Loucy (cell line): ENCODE measurements around the gene SMCHD1.

Experiments used
- H2AFZ ChIP-seq: fragments of 200-600 bp; sonication (generic); 2 replicates; pipeline ENCODE4 v1.6.0; 2016; ENCODE audit warnings: antibody characterized with exemption, mild to moderate bottlenecking, low read length, moderate library complexity
- H3F3A ChIP-seq: fragments of 200-600 bp; 2 replicates; pipeline ENCODE4 v1.6.0; 2016; ENCODE audit warnings: antibody characterized with exemption, low read depth, mild to moderate bottlenecking
- H3K27me3 ChIP-seq: fragments of 200-600 bp; sonication (generic); 2 replicates; pipeline ENCODE4 v1.6.1; 2014; ENCODE audit warnings: low read length, mild to moderate bottlenecking; ENCODE audit not compliant: insufficient read depth, poor library complexity, severe bottlenecking
- H3K36me3 ChIP-seq: fragments of 200-600 bp; sonication (generic); 2 replicates; pipeline ENCODE4 v1.6.1; 2016; ENCODE audit warnings: low read length; ENCODE audit not compliant: insufficient read depth
- H3K4me1 ChIP-seq: fragments of 200-600 bp; sonication (generic); 2 replicates; pipeline ENCODE4 v1.5.1; 2014; ENCODE audit warnings: low read length, mild to moderate bottlenecking; ENCODE audit not compliant: insufficient read depth, poor library complexity, severe bottlenecking
- H3K4me2 ChIP-seq: fragments of 200-600 bp; sonication (generic); 2 replicates; pipeline ENCODE4 v1.6.0; 2014; ENCODE audit warnings: antibody characterized with exemption, low read length, low read depth, mild to moderate bottlenecking; ENCODE audit not compliant: poor library complexity, severe bottlenecking
- H3K4me3 ChIP-seq: fragments of 200-600 bp; sonication (generic); 2 replicates; pipeline ENCODE4 v1.5.1; 2014; ENCODE audit warnings: low read length, mild to moderate bottlenecking, mixed read lengths; ENCODE audit not compliant: poor library complexity, severe bottlenecking
- H3K79me2 ChIP-seq: fragments of 200-600 bp; sonication (generic); 2 replicates; pipeline ENCODE4 v1.6.1; 2014; ENCODE audit warnings: low read length; ENCODE audit not compliant: insufficient read depth
- H3K9ac ChIP-seq: fragments of 200-600 bp; sonication (generic); 2 replicates; pipeline ENCODE4 v1.6.0; 2014; ENCODE audit warnings: mild to moderate bottlenecking, low read depth, low read length, moderate library complexity; ENCODE audit not compliant: poor library complexity, severe bottlenecking
- H3K9me2 ChIP-seq: fragments of 200-600 bp; sonication (generic); replicated peaks from 2 replicates; pipeline ENCODE4 v1.6.1; 2016; ENCODE audit warnings: low read depth, low read length, mixed read lengths
- H3K9me3 ChIP-seq: fragments of 200-600 bp; sonication (generic); 2 replicates; pipeline ENCODE4 v1.6.1; 2014; ENCODE audit warnings: mild to moderate bottlenecking, antibody characterized with exemption, low read length, low read depth; ENCODE audit not compliant: insufficient read depth
- H4K20me1 ChIP-seq: fragments of 200-600 bp; sonication (generic); 2 replicates; pipeline ENCODE4 v1.6.0; 2014; ENCODE audit warnings: antibody characterized with exemption, low read length, mild to moderate bottlenecking; ENCODE audit not compliant: insufficient read depth, poor library complexity, severe bottlenecking
- EZH2phosphoT487 ChIP-seq: fragments of 200-600 bp; IDR thresholded peaks from 2 replicates; pipeline ENCODE4 v1.6.1; 2018; ENCODE audit warnings: antibody characterized with exemption, mild to moderate bottlenecking, moderate library complexity, borderline replicate concordance
- TF ChIP-seq, protein P1 (sequence below): fragments of 200-600 bp; sonication (generic); conservative IDR thresholded peaks from 2 replicates; pipeline ENCODE4 v1.5.1; 2014; ENCODE audit warnings: mild to moderate bottlenecking, antibody characterized with exemption, low read length

SMCHD1 gene

DNA sequence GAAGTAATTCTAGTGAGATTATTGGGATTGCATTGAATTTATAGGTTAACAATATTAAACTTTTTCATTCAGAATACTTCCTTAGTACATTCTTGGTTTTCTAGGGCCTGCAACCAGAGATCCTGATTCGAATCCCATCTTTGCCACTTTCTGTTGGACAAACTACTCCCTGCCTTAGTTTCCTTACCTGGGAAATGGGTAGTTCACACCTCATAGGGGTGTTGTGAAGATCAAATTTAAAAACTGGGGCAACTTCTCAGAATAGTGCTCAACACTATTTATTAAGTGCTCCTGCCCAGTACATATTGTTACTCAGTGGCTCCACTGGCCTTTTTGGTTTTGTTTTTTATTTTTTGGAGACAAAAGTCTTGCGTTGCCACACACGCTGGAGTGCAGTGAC lies 43.5 kb downstream of the SMCHD1 start:
- Histone ChIP-seq H3K9ac (no peak overlapping the region), H3K36me3 (peaks cover 96% of the 10 kb centered on the region), H3K27me3 (no peaks in the 10 kb centered on the region), H3K4me2 (no peak overlapping the region), H3K4me1 (no peaks in the 10 kb centered on the region), H4K20me1 (peaks cover 2% of the 10 kb centered on the region), H3K9me2 (no peaks in the 10 kb centered on the region), H2AFZ (no peak overlapping the region), H3K4me3 (no peak overlapping the region), H3K79me2 (0 out of 2 replicates have a peak, but pooled peaks cover 1% of the 10 kb centered on the region), H3K9me3 (no peaks in the 10 kb centered on the region), H3F3A (no peaks in the 10 kb centered on the region)
- TF ChIP-seq EZH2phosphoT487: no peak
- TF ChIP-seq, protein P1, sequence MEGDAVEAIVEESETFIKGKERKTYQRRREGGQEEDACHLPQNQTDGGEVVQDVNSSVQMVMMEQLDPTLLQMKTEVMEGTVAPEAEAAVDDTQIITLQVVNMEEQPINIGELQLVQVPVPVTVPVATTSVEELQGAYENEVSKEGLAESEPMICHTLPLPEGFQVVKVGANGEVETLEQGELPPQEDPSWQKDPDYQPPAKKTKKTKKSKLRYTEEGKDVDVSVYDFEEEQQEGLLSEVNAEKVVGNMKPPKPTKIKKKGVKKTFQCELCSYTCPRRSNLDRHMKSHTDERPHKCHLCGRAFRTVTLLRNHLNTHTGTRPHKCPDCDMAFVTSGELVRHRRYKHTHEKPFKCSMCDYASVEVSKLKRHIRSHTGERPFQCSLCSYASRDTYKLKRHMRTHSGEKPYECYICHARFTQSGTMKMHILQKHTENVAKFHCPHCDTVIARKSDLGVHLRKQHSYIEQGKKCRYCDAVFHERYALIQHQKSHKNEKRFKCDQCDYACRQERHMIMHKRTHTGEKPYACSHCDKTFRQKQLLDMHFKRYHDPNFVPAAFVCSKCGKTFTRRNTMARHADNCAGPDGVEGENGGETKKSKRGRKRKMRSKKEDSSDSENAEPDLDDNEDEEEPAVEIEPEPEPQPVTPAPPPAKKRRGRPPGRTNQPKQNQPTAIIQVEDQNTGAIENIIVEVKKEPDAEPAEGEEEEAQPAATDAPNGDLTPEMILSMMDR: no peak

DNA sequence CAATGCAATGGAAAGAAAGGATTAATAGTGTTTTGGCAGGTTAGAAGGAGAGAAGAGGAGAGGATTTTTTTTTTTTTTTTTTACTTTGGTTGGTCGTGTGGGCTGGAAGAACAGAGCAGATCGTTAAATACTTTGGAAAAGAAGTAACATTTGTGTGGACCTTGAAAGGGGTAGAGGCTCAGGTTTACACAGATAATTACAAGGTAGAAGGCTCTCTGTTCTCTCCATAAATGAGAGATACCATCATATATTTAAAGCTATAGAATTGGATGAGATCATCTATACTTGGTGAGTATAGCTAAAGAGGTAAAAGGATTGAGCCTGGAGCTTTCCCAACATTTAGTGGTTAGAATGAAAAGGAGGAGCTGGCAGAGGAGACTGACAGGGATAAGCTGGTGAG lies 49.0 kb downstream of the SMCHD1 start:
- H4K20me1 ChIP-seq: peaks cover 4% of the 10 kb centered on the region
- H3K4me3 ChIP-seq: no peak overlapping the region
- H2AFZ ChIP-seq: no peak overlapping the region
- no peaks in the 10 kb centered on the region for H3K79me2 ChIP-seq
- H3K27me3 ChIP-seq: no peaks in the 10 kb centered on the region
- H3K9me3 ChIP-seq: no peaks in the 10 kb centered on the region
- no peak overlapping the region for H3K9ac ChIP-seq
- H3K36me3 ChIP-seq: peaks cover 94% of the 10 kb centered on the region
- no peak overlapping the region for H3K4me2 ChIP-seq
- H3K9me2 ChIP-seq: no peaks in the 10 kb centered on the region
- H3K4me1 ChIP-seq: no peaks in the 10 kb centered on the region
- 0 out of 2 replicates have a peak, but pooled peaks cover 2% of the 10 kb centered on the region for H3F3A ChIP-seq
- no peak for TF ChIP-seq EZH2phosphoT487
- TF ChIP-seq, protein P1: no peak

DNA sequence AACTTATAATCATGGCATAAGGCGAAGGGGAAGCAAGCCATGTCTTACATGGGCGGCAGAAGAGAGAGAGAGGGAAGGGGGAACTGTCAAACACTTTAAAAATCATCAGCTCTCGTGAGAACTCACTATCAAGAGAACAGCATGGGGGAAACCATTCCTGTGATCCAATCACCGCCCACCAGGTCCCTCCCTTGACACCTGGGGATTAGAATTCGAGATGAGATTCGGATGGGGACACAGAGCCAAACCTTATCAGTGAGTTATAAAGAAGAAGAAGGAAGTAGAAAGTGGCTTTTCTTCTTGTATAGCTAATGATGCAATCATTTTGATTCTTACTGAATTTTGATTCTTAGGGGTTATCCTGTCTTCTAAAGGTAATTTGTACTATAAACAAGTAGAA lies 51.4 kb downstream of the SMCHD1 start:
- Histone ChIP-seq H3K9me2 (no peaks in the 10 kb centered on the region), H3K4me3 (no peak overlapping the region), H3K9me3 (no peaks in the 10 kb centered on the region), H2AFZ (no peak overlapping the region), H3K9ac (no peak overlapping the region), H3K4me1 (no peaks in the 10 kb centered on the region), H3F3A (0 out of 2 replicates have a peak, but pooled peaks cover 2% of the 10 kb centered on the region), H3K4me2 (no peak overlapping the region), H3K27me3 (no peaks in the 10 kb centered on the region), H4K20me1 (peaks cover 5% of the 10 kb centered on the region), H3K36me3 (peaks cover 91% of the 10 kb centered on the region), H3K79me2 (0 out of 2 replicates have a peak, but pooled peaks cover 6% of the 10 kb centered on the region)
- TF ChIP-seq EZH2phosphoT487: no peak
- TF ChIP-seq, protein P1: no peak
